ENCODE data around the gene MPIG6B. TPM values are rescaled to one million over a fixed set of nuclear protein-coding genes. Genes with fewer than 3 reads are reported as not detected.

Gene MPIG6B
- total RNA-seq, 1 donor from 2014 or later, result not detected

- no peak for FAIRE-seq
- no peak overlapping the region for H3K27ac Mint-ChIP-seq (ENCODE audit: unreplicated experiment)
Measured at GRCh38 chr6:31768363-31769257, 45.4 kb downstream of the MPIG6B start.

GRCh38 chr6:31769684-31770371, 46.7 kb downstream of the MPIG6B start:
- Histone ChIP-seq H3K27ac (ENCODE audit: low read depth, low read length) (no peak overlapping the region), H3K27me3 (ENCODE audit: insufficient read depth, low read length) (no peaks in the 10 kb centered on the region), H3K4me2 (ENCODE audit: low read length) (no peak overlapping the region), H3K4me1 (ENCODE audit: insufficient read depth, low read length) (peaks cover 8% of the 10 kb centered on the region), H2AFZ (ENCODE audit: low read depth, low read length) (no peak overlapping the region), H3K79me2 (ENCODE audit: insufficient read depth, low read length) (no peaks in the 10 kb centered on the region), H3K36me3 (ENCODE audit: insufficient read depth, low read length) (no peaks in the 10 kb centered on the region), H3K9ac (ENCODE audit: low read length) (no peak overlapping the region), H4K20me1 (ENCODE audit: insufficient read depth, low read length) (no peaks in the 10 kb centered on the region), H3K4me3 (ENCODE audit: insufficient read depth, low read depth, low read length) (no peak overlapping the region), H3K9me3 (ENCODE audit: insufficient read depth, low read depth, low read length) (no peaks in the 10 kb centered on the region)
- H3K4me3 Mint-ChIP-seq (ENCODE audit: unreplicated experiment), result no peak overlapping the region
- H3K27ac Mint-ChIP-seq (ENCODE audit: unreplicated experiment), result peak overlapping the region; percentile 77
- no peaks in the 10 kb centered on the region for H3K27me3 Mint-ChIP-seq (ENCODE audit: low read depth, unreplicated experiment)
- TF ChIP-seq CTCF (IDR thresholded peaks at IDR 0.05; ENCODE audit: insufficient read depth, low read depth, low read length), result peak; percentile 37
- TF ChIP-seq EZH2 (IDR thresholded peaks at IDR 0.05; ENCODE audit: insufficient read depth, low read length), result no peak
- FAIRE-seq (no peak), DNase-seq (ENCODE audit: low read depth) (no peak)
- H3K4me1 Mint-ChIP-seq (ENCODE audit: low read depth, unreplicated experiment), result no peaks in the 10 kb centered on the region
- no peaks in the 10 kb centered on the region for H3K9me3 Mint-ChIP-seq (ENCODE audit: unreplicated experiment)
- H3K36me3 Mint-ChIP-seq (ENCODE audit: low read depth, unreplicated experiment), result peaks cover 2% of the 10 kb centered on the region

More at GRCh38 chr6:31768363-31769257, 45.4 kb downstream of the MPIG6B start:
- Mint-ChIP-seq H3K27me3 (ENCODE audit: low read depth, unreplicated experiment) (no peaks in the 10 kb centered on the region), H3K4me3 (ENCODE audit: unreplicated experiment) (no peak overlapping the region), H3K4me1 (ENCODE audit: low read depth, unreplicated experiment) (peaks cover 2% of the 10 kb centered on the region), H3K36me3 (ENCODE audit: low read depth, unreplicated experiment) (peaks cover 5% of the 10 kb centered on the region), H3K9me3 (ENCODE audit: unreplicated experiment) (no peaks in the 10 kb centered on the region)
- H3K27ac ChIP-seq (ENCODE audit: low read depth, low read length), result no peak overlapping the region
- DNase-seq (ENCODE audit: low read depth), result no peak
- H2AFZ ChIP-seq (ENCODE audit: low read depth, low read length), result no peak overlapping the region
- TF ChIP-seq CTCF (IDR thresholded peaks at IDR 0.05; ENCODE audit: insufficient read depth, low read depth, low read length), result no peak
- no peak for TF ChIP-seq EZH2 (IDR thresholded peaks at IDR 0.05; ENCODE audit: insufficient read depth, low read length)
- H3K27me3 ChIP-seq (ENCODE audit: insufficient read depth, low read length), result no peaks in the 10 kb centered on the region
- H3K79me2 ChIP-seq (ENCODE audit: insufficient read depth, low read length), result no peaks in the 10 kb centered on the region
- H4K20me1 ChIP-seq (ENCODE audit: insufficient read depth, low read length), result no peaks in the 10 kb centered on the region
- H3K36me3 ChIP-seq (ENCODE audit: insufficient read depth, low read length), result no peaks in the 10 kb centered on the region
- no peak overlapping the region for H3K4me3 ChIP-seq (ENCODE audit: insufficient read depth, low read depth, low read length)
- peaks cover 9% of the 10 kb centered on the region for H3K4me1 ChIP-seq (ENCODE audit: insufficient read depth, low read length)
- H3K4me2 ChIP-seq (ENCODE audit: low read length), result no peak overlapping the region
- H3K9me3 ChIP-seq (ENCODE audit: insufficient read depth, low read depth, low read length), result no peaks in the 10 kb centered on the region
- no peak overlapping the region for H3K9ac ChIP-seq (ENCODE audit: low read length)
